ENCODE results near the gene WNT9A.

The WNT9A gene

DNA sequence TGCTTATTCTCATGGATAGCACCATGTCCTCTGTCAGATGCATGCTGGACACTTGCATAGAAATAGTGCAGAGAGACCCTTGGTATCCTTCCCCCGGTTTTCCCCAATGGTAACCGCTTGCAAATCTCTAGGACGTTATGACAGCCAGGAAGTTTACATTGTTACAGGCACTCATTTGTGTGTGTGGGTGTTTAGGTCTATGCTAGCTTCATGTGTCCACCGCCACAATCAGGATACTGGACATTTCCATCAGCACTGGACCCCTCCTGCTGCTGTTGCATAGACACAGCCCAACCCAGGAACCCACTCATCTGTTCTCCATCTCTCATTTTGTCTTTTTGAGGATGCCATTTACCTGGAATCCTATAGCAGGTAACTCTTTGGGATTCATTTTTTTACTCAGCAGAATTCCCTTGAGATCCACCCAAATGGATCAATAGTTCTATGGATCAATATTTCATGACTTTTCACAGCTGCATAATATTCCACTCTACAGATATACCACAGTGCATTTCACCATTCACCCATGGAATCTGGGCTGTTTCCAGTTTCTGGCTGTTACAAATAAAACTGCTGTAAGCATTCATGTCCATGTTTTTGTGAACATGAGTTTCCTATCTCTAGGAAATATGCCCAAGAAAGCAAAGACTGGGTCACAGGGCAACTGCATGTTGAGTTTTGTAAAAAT, 6.6 kb upstream of the WNT9A start:
- ATAC-seq = no peak
- TF ChIP-seq ZNF8 (CRISPR knock-in tag; IDR thresholded peaks at IDR 0.05) (peak; percentile 95), SNAI2 (CRISPR knock-in tag; IDR thresholded peaks at IDR 0.05) (no peak), ISL1 (CRISPR knock-in tag; IDR thresholded peaks at IDR 0.05) (no peak)
- TF ChIP-seq, protein P1, sequence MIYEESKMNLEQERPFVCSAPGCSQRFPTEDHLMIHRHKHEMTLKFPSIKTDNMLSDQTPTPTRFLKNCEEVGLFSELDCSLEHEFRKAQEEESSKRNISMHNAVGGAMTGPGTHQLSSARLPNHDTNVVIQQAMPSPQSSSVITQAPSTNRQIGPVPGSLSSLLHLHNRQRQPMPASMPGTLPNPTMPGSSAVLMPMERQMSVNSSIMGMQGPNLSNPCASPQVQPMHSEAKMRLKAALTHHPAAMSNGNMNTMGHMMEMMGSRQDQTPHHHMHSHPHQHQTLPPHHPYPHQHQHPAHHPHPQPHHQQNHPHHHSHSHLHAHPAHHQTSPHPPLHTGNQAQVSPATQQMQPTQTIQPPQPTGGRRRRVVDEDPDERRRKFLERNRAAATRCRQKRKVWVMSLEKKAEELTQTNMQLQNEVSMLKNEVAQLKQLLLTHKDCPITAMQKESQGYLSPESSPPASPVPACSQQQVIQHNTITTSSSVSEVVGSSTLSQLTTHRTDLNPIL (CRISPR knock-in tag; IDR thresholded peaks at IDR 0.05; ENCODE audit: low read depth) = no peak

DNA sequence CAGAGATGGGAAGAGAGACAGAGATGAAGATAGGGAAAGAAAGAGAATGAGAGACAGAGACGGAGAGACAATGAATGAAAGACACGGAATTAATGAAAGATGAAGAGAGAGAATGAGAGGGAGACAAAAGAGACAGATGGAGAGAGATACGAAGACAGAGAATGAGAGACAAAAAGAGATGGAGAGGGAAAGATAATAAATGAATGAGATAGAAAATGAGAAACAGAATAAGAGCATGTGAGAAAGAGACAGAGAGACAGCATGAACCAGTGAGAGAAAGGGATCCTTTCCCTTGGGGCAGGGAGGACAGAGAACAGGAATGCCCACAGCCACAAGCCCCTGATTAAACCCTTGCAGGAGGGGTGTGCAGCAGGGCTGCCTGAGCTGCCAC, 5.3 kb upstream of the WNT9A start:
- ATAC-seq = peak; percentile 5; the same call in 1 of the 3 replicates
- no peak for TF ChIP-seq RARB (CRISPR knock-in tag; IDR thresholded peaks at IDR 0.05)
- TF ChIP-seq ARNTL (CRISPR knock-in tag; IDR thresholded peaks at IDR 0.05; ENCODE audit: borderline replicate concordance, low read depth) = no peak
- TF ChIP-seq, protein P1 (CRISPR knock-in tag; IDR thresholded peaks at IDR 0.05; ENCODE audit: low read depth) = no peak
- no peak for TF ChIP-seq ZNF8 (CRISPR knock-in tag; IDR thresholded peaks at IDR 0.05)
- TF ChIP-seq ZNF70 (CRISPR knock-in tag; IDR thresholded peaks at IDR 0.05) = no peak
- TF ChIP-seq, protein P2, sequence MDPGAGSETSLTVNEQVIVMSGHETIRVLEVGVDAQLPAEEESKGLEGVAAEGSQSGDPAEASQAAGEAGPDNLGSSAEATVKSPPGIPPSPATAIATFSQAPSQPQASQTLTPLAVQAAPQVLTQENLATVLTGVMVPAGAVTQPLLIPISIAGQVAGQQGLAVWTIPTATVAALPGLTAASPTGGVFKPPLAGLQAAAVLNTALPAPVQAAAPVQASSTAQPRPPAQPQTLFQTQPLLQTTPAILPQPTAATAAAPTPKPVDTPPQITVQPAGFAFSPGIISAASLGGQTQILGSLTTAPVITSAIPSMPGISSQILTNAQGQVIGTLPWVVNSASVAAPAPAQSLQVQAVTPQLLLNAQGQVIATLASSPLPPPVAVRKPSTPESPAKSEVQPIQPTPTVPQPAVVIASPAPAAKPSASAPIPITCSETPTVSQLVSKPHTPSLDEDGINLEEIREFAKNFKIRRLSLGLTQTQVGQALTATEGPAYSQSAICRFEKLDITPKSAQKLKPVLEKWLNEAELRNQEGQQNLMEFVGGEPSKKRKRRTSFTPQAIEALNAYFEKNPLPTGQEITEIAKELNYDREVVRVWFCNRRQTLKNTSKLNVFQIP (CRISPR knock-in tag; IDR thresholded peaks at IDR 0.05; ENCODE audit: borderline replicate concordance, low read depth) = no peak
- TF ChIP-seq, protein P3, sequence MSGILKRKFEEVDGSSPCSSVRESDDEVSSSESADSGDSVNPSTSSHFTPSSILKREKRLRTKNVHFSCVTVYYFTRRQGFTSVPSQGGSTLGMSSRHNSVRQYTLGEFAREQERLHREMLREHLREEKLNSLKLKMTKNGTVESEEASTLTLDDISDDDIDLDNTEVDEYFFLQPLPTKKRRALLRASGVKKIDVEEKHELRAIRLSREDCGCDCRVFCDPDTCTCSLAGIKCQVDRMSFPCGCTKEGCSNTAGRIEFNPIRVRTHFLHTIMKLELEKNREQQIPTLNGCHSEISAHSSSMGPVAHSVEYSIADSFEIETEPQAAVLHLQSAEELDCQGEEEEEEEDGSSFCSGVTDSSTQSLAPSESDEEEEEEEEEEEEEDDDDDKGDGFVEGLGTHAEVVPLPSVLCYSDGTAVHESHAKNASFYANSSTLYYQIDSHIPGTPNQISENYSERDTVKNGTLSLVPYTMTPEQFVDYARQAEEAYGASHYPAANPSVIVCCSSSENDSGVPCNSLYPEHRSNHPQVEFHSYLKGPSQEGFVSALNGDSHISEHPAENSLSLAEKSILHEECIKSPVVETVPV (CRISPR knock-in tag; IDR thresholded peaks at IDR 0.05) = no peak
- TF ChIP-seq ESRRG (CRISPR knock-in tag; IDR thresholded peaks at IDR 0.05) = no peak
- no peak for TF ChIP-seq ZNF565 (CRISPR knock-in tag; conservative IDR thresholded peaks at IDR 0.05; ENCODE audit: low read depth)
- TF ChIP-seq, protein P4, sequence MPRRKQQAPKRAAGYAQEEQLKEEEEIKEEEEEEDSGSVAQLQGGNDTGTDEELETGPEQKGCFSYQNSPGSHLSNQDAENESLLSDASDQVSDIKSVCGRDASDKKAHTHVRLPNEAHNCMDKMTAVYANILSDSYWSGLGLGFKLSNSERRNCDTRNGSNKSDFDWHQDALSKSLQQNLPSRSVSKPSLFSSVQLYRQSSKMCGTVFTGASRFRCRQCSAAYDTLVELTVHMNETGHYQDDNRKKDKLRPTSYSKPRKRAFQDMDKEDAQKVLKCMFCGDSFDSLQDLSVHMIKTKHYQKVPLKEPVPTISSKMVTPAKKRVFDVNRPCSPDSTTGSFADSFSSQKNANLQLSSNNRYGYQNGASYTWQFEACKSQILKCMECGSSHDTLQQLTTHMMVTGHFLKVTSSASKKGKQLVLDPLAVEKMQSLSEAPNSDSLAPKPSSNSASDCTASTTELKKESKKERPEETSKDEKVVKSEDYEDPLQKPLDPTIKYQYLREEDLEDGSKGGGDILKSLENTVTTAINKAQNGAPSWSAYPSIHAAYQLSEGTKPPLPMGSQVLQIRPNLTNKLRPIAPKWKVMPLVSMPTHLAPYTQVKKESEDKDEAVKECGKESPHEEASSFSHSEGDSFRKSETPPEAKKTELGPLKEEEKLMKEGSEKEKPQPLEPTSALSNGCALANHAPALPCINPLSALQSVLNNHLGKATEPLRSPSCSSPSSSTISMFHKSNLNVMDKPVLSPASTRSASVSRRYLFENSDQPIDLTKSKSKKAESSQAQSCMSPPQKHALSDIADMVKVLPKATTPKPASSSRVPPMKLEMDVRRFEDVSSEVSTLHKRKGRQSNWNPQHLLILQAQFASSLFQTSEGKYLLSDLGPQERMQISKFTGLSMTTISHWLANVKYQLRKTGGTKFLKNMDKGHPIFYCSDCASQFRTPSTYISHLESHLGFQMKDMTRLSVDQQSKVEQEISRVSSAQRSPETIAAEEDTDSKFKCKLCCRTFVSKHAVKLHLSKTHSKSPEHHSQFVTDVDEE (CRISPR knock-in tag; IDR thresholded peaks at IDR 0.05) = no peak
- TF ChIP-seq PPARA (CRISPR knock-in tag; IDR thresholded peaks at IDR 0.05; ENCODE audit: borderline replicate concordance) = no peak
- no peak for TF ChIP-seq OSR1 (CRISPR knock-in tag; IDR thresholded peaks at IDR 0.05)
- TF ChIP-seq BACH2 (CRISPR knock-in tag; IDR thresholded peaks at IDR 0.05; ENCODE audit: borderline replicate concordance) = no peak
- TF ChIP-seq ZFP30 (CRISPR knock-in tag; IDR thresholded peaks at IDR 0.05) = no peak
- TF ChIP-seq ISL1 (CRISPR knock-in tag; IDR thresholded peaks at IDR 0.05) = no peak
- TF ChIP-seq TCF4 (CRISPR knock-in tag; IDR thresholded peaks at IDR 0.05; ENCODE audit: borderline replicate concordance) = no peak
- TF ChIP-seq SNAI2 (CRISPR knock-in tag; IDR thresholded peaks at IDR 0.05) = no peak
- TF ChIP-seq ZC3H10 (CRISPR knock-in tag; IDR thresholded peaks at IDR 0.05) = no peak
- TF ChIP-seq TOX (CRISPR knock-in tag; IDR thresholded peaks at IDR 0.05; ENCODE audit: borderline replicate concordance) = no peak

DNA sequence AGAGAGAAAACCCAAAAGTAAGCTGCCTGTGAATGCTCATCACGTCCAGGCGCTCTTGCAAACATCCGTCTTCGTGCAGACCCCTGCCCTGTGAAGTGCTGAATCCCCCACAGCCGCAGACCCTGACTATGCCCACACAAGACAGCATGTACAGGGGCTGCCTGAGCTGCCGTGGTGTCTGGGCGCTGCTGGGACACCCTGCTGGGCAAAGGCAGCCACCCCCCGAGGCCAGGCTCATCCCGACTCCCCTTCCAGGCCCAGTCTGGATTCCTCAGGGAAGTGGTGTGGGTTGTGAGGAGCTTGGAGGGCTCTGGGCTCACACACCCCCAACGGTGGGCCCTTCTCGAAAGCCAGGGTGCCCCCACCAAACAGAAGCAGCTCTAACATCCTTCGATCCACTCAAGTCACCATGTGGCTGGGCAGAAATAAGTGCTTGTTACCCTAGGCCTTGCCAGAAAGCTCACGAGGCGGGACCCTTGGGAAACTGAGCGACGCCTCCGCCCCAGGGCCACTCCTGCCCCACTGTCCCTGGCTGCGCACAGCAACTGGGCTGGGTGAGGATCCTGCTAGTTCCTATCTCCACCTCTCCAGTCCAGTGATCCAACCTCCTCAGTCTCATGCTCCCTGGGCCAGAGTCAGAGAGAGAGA, 4.8 kb upstream of the WNT9A start:
- no peak for ATAC-seq
- no peak for TF ChIP-seq ZC3H10 (CRISPR knock-in tag; IDR thresholded peaks at IDR 0.05)
- TF ChIP-seq RARB (CRISPR knock-in tag; IDR thresholded peaks at IDR 0.05) = no peak
- TF ChIP-seq, protein P1 (CRISPR knock-in tag; IDR thresholded peaks at IDR 0.05; ENCODE audit: low read depth) = no peak
- no peak for TF ChIP-seq OSR1 (CRISPR knock-in tag; IDR thresholded peaks at IDR 0.05)
- no peak for TF ChIP-seq ZNF8 (CRISPR knock-in tag; IDR thresholded peaks at IDR 0.05)
- TF ChIP-seq TCF4 (CRISPR knock-in tag; IDR thresholded peaks at IDR 0.05; ENCODE audit: borderline replicate concordance) = no peak
- TF ChIP-seq TOX (CRISPR knock-in tag; IDR thresholded peaks at IDR 0.05; ENCODE audit: borderline replicate concordance) = no peak
- no peak for TF ChIP-seq CSDC2 (CRISPR knock-in tag; IDR thresholded peaks at IDR 0.05)
